NOMO-1 treated with DMSO at 0.1 percent for 48 hours (cell line): ENCODE results near the gene SCNN1A.
A peak's percentile ranks its signal among the peaks of the same experiment; 100 is the strongest.

Experiments
- DNase-seq: peaks from one replicate; lab custom pipeline; 2025; ENCODE audit not compliant: unreplicated experiment; lab: John Stamatoyannopoulos, UW

The SCNN1A gene

GRCh38 chr12:6322352-6322751 lies 53.0 kb downstream of the SCNN1A start:
- DNase-seq, result no peak

GRCh38 chr12:6321905-6322304 lies 53.5 kb downstream of the SCNN1A start:
- DNase-seq, result no peak

GRCh38 chr12:6319446-6319845 lies 55.9 kb downstream of the SCNN1A start:
- no peak for DNase-seq

- no peak for DNase-seq
These were observed 56.9 kb downstream of the SCNN1A start for GRCh38 chr12:6318440-6318879.

DNA sequence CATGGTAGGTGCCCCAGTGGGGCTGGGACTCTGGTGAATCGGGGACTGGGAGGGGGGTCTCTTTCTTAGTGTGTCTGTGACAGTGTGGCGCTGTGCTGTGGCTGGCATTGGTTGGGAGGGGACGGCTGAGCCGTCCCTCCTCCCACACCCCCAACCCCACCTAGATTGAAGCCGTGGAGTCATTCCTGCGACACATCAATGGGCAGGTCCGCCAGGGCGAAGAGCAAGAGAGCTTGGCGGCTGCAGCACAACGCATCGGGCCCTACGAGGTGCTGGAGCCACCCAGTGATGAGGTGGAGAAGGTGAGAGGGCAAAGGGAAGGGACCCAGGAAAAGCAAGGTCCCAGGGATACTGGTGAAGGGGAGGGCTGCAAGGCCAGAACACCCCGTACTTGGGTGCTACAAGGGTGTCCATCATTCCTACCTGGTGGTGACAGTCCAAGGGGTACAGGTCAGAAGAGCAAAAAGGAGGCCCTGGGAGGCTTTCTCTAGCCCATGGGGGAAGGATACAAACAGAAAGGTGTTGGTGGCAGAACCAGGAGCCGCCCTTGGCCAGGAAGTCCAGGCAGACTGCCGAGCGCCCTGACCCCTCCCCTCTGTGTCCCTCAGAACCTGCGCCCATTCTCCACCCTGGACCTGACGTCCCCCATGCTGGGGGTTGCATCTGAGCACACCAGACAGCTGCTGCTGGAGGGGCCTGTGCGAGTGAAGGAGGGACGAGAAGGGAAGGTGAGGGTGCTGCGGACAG lies 57.5 kb downstream of the SCNN1A start:
- DNase-seq, result no peak

GRCh38 chr12:6316921-6317692 lies 58.3 kb downstream of the SCNN1A start:
- no peak for DNase-seq

DNA sequence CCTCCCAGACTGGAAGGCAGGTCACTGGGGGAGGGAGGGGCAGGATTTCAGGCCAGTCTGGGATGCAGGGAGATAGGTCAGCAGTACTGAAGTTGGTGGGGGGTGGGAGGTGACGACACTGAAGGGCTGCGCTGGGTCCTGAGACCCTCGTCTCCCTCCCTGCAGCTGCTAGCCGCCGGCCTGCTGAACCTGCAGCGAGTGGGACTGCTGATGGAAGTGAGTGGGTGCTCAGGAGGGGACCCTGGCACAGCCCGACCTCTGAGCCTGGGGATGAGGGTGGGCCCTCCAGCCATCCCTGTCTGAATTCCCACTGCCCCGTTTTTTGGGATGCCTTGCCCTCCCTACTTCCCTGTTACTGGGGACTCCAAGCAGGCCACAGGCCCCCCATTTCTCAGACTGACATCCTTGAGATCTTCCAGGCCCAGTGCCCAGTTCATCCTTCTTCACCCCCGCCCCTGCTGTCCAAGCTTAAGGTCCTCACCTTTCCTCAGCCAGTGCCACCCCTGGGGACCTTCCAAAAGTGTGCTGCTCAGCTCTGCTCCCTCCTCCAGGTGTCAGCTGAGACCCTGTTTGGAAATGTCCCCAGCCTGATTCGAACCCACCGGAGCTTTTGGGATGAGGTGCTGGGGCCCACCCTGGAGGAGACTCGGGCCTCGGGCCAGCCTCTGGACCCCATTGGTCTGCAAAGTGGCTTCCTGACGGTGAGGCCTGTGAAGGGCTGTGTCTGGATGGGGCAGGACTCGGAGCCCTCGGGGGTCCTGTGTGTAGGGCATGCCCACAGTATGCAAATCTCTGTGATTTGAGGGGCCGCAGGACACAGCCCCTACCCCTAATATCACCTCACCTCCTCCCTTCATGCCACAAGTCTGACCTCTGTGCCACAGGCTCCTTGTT lies 59.4 kb downstream of the SCNN1A start:
- no peak for DNase-seq

DNA sequence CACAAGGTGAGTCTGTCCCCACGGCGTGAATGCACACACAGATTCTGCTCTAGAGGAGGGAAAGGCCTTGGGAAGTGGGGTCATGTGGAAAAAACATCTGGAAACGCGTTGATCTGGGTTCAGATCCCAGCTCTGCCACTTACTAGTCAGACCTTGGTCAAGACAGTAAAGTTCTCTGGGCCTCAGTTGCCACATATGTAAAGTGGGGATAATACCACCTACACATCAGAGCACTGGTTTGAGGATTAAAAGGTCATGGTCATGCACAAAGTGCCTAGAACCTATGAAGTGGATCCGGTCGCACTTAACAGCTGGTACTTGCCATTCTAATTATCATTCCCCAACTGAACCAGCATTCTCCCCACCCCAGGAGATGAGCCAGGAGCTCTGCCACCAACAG lies 60.2 kb downstream of the SCNN1A start:
- DNase-seq, result no peak

DNA sequence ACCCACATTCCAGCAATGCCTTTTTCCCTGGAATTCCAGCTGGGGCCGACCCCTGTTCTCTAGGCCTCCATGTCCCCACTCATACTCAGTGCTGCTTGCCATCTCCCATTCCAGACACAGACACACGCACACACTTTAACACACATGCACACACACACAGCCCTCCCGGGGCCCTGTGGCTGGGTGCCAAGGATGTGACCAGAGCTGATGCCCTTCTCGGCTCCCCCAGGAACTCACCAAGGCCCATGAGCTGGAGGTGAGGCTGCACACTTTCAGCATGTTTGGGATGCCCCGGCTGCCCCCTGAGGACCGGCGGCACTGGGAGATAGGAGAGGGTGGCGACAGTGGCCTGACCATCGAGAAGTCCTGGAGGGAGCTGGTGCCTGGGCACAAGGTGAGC lies 60.6 kb downstream of the SCNN1A start:
- DNase-seq, result no peak

DNA sequence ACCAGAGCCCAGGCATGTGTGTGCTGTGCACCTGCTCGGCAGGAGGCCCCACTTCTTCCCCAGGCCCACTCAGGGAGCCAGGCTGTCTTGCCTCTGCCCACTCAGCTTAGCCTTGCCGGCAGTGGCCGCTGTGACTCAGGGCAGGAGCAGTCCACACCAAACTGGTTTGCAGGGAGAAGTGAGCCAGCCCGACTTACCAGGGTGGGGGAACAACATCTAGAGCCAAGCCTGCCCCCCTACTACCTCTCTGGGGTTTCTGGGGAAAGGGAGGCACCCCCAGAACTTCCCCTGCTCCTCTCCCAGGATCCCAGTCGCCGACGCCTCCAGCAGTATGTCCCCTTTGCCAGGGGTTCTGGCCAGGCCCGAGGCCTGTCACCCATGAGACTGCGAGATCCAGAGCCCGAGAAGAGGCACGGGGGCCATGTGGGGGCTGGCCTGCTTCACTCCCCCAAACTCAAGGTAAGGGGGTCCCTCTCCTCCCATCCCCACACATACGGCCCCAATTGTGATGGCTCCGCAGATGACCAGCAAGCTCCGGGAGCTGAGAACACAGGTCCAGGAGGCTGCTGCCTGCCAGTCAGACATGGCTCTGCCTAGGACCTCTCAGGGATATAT lies 61.9 kb downstream of the SCNN1A start:
- DNase-seq, result no peak

DNA sequence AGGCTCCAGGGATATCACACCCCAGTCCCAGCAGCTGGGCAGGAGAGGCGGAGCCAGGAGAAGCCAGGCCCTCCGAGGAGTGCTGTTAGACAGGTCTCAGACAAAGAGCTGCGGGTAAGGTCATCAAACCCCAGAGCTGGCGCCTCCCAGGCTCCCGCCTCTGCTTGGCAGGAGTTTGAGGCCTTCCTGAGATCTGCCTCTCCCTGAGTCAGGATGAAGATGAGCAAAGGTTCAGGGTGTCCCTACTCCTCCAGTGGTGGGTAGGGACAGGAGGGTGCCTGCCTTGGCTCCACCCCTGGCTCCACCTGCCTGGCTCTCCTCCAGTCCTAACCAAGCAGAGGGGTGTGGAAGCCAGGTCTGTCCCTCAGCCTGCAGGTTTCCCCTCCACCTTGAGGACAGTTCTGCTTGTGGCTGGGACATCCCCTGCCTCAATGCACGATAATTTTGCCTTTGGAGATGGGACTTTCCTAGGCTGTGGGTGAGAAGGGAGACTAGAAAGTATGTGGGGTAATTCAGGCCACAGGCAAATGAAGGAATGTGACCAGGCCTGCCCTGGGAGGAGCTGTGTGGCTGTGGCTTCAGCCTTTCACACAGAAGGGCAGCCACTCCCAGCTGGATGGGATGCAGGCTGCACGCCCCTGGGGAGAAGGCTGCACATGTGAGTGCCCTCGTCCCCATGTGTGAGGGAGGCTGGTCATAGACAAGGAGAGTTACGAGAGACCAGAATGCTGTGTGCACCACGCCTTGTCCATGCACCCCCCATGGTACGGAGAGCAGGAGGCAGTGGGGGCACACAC lies 62.6 kb downstream of the SCNN1A start:
- DNase-seq, result no peak

DNA sequence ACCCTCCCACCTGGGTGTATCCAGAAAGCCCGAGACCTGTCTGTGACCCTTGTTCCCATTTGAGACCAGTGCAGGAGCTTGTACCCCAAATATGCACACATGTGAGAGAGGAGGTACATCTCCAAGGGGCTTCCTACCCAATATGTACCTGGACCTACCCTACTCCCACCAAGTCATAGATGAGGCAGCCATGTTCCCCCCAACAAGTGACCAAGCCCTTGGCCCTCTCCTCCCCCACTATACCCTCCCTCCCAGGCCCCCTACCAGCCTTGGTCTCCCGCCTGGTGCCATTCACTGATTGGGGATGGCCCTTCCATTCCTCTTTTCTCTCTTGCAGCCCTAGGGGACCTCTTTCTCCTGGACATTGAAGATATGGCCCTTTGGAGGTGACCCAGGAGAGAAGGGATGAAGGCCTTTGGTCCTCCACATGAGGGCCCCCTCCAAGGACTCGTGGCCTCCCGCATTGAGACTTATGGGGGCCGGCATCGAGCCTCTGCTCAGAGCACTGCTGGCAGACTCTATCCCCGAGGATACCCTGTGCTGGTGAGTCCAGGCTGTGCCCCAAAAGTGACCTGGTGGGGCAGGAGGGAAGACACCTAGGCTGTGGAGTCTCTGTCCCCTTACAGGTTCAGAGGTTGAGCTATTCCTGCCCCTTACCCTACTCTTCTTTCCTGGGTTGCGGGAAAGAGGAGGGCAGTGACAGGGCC lies 63.4 kb downstream of the SCNN1A start:
- no peak for DNase-seq

- DNase-seq, result no peak
These were observed 64.4 kb downstream of the SCNN1A start for GRCh38 chr12:6310771-6311610.

DNA sequence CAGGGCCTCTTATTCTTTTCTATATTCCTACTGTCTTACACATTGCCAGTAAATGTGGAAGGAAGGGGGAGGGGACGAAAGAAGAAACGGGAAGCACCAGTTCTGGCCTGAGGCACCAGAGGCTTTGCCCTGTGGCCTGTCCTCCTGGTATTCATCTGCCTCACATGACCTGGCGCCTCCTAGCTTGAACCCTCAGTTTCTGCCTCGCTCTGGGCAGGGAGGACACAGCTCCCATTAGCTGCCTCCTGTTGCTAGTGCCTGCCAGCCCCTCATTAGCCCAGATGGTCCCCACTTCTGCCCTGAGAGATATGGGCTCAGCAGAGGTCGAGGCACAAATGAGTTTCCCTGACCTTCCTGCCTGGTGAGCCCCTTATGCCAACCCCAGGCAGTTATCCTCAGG lies 67.8 kb downstream of the SCNN1A start:
- peak; percentile 67 for DNase-seq

DNA sequence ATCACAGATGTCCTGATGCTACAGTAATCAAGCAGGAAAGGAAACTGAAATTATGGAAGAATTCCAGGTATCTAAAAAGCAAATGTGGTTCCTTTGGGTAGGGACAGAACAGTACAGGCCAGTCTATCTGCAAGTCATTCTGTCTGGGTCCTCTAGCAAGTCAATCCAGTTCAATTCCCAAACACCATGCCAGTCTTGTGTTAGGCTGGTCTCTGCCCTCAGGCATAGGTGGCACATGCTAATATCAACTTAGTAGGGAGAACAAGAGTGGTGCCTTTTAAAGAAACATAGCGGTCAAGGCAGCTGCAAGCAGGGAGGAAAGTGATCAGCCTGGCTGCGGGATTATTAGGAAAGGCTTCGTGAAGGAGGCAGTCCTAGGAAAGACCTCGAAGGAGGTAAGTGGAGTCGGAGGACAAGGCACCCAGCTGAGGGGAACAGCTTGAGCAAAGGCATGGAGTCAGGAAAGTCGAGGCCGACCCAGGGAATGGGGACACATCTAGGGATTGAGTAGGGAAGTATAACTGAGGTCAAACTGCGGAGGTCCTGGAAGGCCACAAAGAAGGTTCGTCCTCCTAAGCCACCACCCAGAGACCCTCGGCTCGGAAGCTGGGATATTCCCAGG lies 68.7 kb downstream of the SCNN1A start:
- no peak for DNase-seq

DNA sequence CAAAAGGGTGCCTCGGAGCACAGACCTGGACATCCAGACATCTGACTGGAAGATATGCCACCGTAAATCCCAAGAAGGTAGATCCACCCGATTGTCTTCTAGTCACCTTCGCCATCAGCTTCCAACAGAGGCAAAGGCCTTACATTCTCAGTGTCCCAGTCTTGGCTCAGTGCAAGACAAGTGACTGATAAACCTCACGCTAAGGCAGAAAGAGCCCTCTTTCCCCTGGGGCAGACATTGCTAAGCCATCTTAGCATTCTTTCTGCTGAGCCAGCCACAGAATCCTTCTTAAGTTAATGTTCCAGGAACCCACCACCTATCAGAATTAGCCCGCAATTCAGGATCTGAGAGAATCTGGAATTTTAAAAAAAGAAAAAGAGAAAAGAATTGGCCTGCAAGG lies 69.2 kb downstream of the SCNN1A start:
- DNase-seq, result no peak

DNA sequence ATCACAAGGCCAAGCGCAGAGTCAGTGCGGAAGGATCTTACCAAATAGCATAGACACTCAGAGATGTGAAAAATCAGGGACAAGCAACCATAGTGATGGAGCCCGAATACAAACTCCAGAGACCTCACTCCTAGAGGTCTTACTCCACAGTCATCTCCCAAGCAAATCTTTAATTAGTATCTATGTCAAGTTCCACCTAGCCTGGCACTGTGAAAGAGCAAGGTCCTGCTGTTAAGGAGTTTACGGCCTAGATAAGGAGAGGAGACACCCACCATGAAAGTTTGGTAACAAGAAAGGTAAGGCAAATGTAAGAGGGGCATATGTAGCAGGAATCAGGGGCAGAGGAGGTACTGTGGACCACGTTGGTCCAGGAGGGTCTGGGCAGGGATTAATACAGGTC lies 72.3 kb downstream of the SCNN1A start:
- DNase-seq, result no peak

- DNase-seq, result no peak
These were observed 72.7 kb downstream of the SCNN1A start for GRCh38 chr12:6302621-6303020.
